Mucosa of descending colon (tissue), 3 donors: Measurements from ENCODE around the gene SHB. TPM values are rescaled to one million over a fixed set of nuclear protein-coding genes. Genes with fewer than 3 reads are reported as not detected.
A peak's percentile ranks its signal among the peaks of the same experiment; 100 is the strongest.

Source experiments
- ATAC-seq: fragments of 200-7000 bp; cut with Tn5 transposase; one replicate; pipeline ENCODE4 v1.9.1; 2020; ENCODE audit warnings: mild to moderate bottlenecking, moderate library complexity
- DNase-seq, 3 donors: peaks; one replicate each; pipeline ENCODE4 v3.0.0-alpha.2; 2020
- H3K36me3 ChIP-seq: fragments of 200-600 bp; one replicate; pipeline ENCODE4 v1.8.0; 2021; ENCODE audit warnings: low read depth, mild to moderate bottlenecking
- H3K4me1 ChIP-seq: fragments of 200-600 bp; one replicate; pipeline ENCODE4 v1.8.0; 2021; ENCODE audit warnings: low read depth, mild to moderate bottlenecking
- H3K4me3 ChIP-seq: fragments of 200-600 bp; one replicate; pipeline ENCODE4 v1.8.0; 2021; ENCODE audit warnings: mild to moderate bottlenecking
- H3K9me3 ChIP-seq: fragments of 200-600 bp; one replicate; pipeline ENCODE4 v1.8.0; 2021; ENCODE audit warnings: mild to moderate bottlenecking
- intact Hi-C, 2 donors: fragments of 100-400 bp; cut with DNase I in 1 of 2; cut with micrococcal nuclease in 1 of 2; formaldehyde crosslinking; loops; one replicate each; pipeline versions ENCODE4 v1.11.0 to v1.11.1; 2022; cut with DNase I, micrococcal nuclease
- total RNA-seq, 3 donors: library from RNA; stranded (reverse); fragmentation: NEBNext Ultra II Directional in 2 of 3; extraction: Animal tissue kit (Norgen Biotek cat#: 25700) in 2 of 3; gene quantifications; one replicate each; pipeline versions ENCODE4 v1.2.1 to v1.2.4, GENCODE V29; 2021 to 2023
- TF ChIP-seq, protein P1 (sequence below): fragments of 200-600 bp; IDR thresholded peaks from one replicate; pipeline ENCODE4 v1.8.0; 2022; ENCODE audit warnings: antibody characterized with exemption, mild to moderate bottlenecking
- donor health status: DM: no; HTN: no; CAD: no; lungs with moderate emphysema.
- donor health status: DM: no; HTN: no; CAD: no.
- donor health status: DM: no; HTN: yes; CAD: no.

Gene SHB
- total RNA-seq, 3 donors from 2014 or later: 20.3 to 23.9 (median 20.6) TPM

GRCh38 chr9:37922363-37923117, 146.5 kb downstream of the SHB start:
- Histone ChIP-seq H3K4me1 (no peaks in the 10 kb centered on the region), H3K36me3 (no peaks in the 10 kb centered on the region), H3K4me3 (no peak overlapping the region), H3K9me3 (no peaks in the 10 kb centered on the region)
- TF ChIP-seq, protein P1, sequence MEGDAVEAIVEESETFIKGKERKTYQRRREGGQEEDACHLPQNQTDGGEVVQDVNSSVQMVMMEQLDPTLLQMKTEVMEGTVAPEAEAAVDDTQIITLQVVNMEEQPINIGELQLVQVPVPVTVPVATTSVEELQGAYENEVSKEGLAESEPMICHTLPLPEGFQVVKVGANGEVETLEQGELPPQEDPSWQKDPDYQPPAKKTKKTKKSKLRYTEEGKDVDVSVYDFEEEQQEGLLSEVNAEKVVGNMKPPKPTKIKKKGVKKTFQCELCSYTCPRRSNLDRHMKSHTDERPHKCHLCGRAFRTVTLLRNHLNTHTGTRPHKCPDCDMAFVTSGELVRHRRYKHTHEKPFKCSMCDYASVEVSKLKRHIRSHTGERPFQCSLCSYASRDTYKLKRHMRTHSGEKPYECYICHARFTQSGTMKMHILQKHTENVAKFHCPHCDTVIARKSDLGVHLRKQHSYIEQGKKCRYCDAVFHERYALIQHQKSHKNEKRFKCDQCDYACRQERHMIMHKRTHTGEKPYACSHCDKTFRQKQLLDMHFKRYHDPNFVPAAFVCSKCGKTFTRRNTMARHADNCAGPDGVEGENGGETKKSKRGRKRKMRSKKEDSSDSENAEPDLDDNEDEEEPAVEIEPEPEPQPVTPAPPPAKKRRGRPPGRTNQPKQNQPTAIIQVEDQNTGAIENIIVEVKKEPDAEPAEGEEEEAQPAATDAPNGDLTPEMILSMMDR: no peak
- DNase-seq (no peak), ATAC-seq (no peak)
- intact Hi-C loops: loop anchor here in 1 of 2 donors (10.0 kb wide), 1 partner anchor 142 kb away; the partner anchor contains the start of gene SHB

DNA sequence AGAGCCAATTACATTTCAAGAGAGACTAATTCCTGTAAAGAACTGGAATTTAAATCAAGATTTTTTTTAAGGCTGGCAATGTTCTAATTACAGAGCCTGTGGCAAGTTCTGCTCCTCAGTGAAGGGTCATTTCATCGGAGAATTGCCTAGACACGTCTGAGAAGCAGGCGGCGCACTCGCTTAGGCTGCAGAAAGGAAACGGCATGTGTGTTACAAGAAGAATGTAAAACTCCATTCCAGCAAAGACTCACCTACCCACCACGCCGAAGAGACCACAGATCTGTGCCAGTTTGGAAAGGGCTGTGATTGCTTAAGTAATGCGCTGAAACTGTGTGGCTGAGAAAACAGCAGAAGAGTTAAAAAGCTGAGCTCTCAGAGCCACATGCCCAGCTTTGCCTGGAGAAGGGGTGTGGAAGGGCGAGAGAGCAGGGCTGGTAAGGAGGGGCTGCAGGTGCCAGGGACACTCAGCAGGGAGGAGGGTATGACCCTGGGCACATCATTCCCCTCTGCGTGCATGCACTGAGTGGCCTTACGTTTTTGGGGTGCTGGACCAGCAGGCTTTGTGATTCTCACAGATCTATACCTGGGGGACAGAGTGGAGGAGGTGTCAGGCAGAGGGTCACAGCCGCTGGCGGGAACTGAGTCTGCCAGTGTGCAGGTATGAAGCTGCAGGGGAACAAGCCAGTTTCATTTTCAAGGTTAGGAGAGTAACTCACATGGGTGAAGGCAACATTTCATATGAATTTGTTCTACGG, 147.3 kb downstream of the SHB start:
- intact Hi-C loops: loop anchor here in 1 of 2 donors (10.0 kb wide), 1 partner anchor 143 kb away; the partner anchor contains the start of gene SHB
- no peak for ATAC-seq
- Histone ChIP-seq H3K36me3 (no peaks in the 10 kb centered on the region), H3K4me1 (no peaks in the 10 kb centered on the region), H3K4me3 (no peak overlapping the region), H3K9me3 (no peaks in the 10 kb centered on the region)
- TF ChIP-seq, protein P1: no peak
- no peak for DNase-seq

DNA sequence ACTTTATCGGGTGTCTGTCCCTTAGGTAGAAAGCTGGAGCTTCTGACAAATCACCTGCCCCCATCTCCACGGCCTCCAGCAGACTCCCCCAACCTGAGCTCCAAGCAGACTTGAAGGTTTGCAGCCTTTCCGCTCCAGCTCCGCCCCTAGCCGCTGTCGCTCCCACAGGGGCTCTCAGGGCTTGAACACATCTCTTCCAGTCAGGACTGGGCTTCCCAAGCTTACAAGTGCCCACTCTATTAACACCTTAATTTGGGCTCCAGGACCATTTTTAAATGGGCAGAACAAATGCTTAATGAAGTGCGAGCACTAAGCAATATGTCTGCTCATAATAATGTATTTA, 147.9 kb downstream of the SHB start:
- TF ChIP-seq, protein P1: no peak
- H3K9me3 ChIP-seq: no peaks in the 10 kb centered on the region
- DNase-seq (no peak), ATAC-seq (no peak)
- intact Hi-C loops: loop anchor here in 1 of 2 donors (10.0 kb wide), 1 partner anchor 144 kb away; the partner anchor contains the start of gene SHB
- H3K36me3 ChIP-seq: no peaks in the 10 kb centered on the region
- no peaks in the 10 kb centered on the region for H3K4me1 ChIP-seq
- no peak overlapping the region for H3K4me3 ChIP-seq

GRCh38 chr9:37920471-37921167, 148.4 kb downstream of the SHB start:
- TF ChIP-seq, protein P1: no peak
- Histone ChIP-seq H3K36me3 (no peaks in the 10 kb centered on the region), H3K4me1 (no peaks in the 10 kb centered on the region), H3K9me3 (no peaks in the 10 kb centered on the region), H3K4me3 (no peak overlapping the region)
- ATAC-seq: peak; percentile 29
- intact Hi-C loops: loop anchor here in 1 of 2 donors (10.0 kb wide), 1 partner anchor 144 kb away; the partner anchor contains the start of gene SHB
- peak in 1 of 3 donors; percentile 27 for DNase-seq

GRCh38 chr9:37919956-37920335, 149.1 kb downstream of the SHB start:
- Histone ChIP-seq H3K9me3 (no peaks in the 10 kb centered on the region), H3K4me1 (no peaks in the 10 kb centered on the region), H3K36me3 (no peaks in the 10 kb centered on the region), H3K4me3 (no peak overlapping the region)
- TF ChIP-seq, protein P1: no peak
- intact Hi-C loops: loop anchor here (10.0 kb wide), 2 partner anchors 145 to 165 kb away; partner anchors contain the start of gene SHB (in 1 of the 2)
- no peak for ATAC-seq
- DNase-seq: no peak
